SK-N-SH (cell line): ENCODE measurements around the gene CD81.

Source experiments
- CHD2 ChIP-seq: fragments of 150-350 bp; IDR thresholded peaks from 2 replicates; pipeline ENCODE4 v1.6.1; 2018; ENCODE audit warnings: low read length; ENCODE audit not compliant: partially characterized antibody
- CTCF ChIP-seq: fragments of 200-600 bp; sonication (generic); IDR thresholded peaks from 2 replicates; pipeline ENCODE4 v1.6.1; 2017; ENCODE audit warnings: antibody characterized with exemption, mild to moderate bottlenecking, moderate library complexity
- ELF1 ChIP-seq: IDR thresholded peaks from 2 replicates; pipeline ENCODE4 v1.4.0; 2012
- GABPA ChIP-seq: IDR thresholded peaks from 2 replicates; pipeline ENCODE4 v1.4.0; 2012; ENCODE audit warnings: low read depth, mild to moderate bottlenecking
- REST ChIP-seq: IDR thresholded peaks from 2 replicates; pipeline ENCODE4 v1.6.1; 2012; ENCODE audit warnings: mild to moderate bottlenecking, low read depth, low read length, moderate library complexity
- RFX5 ChIP-seq: IDR thresholded peaks from 2 replicates; pipeline ENCODE4 v1.6.1; 2012; ENCODE audit warnings: mild to moderate bottlenecking, improper control_type of control experiment, low read length
- RXRA ChIP-seq: IDR thresholded peaks from 2 replicates; pipeline ENCODE4 v1.4.0; 2012; ENCODE audit warnings: low read depth, mild to moderate bottlenecking, borderline replicate concordance
- SMC3 ChIP-seq: IDR thresholded peaks from 2 replicates; pipeline ENCODE4 v1.6.1; 2012; ENCODE audit warnings: low read depth, low read length, improper control_type of control experiment

DNA sequence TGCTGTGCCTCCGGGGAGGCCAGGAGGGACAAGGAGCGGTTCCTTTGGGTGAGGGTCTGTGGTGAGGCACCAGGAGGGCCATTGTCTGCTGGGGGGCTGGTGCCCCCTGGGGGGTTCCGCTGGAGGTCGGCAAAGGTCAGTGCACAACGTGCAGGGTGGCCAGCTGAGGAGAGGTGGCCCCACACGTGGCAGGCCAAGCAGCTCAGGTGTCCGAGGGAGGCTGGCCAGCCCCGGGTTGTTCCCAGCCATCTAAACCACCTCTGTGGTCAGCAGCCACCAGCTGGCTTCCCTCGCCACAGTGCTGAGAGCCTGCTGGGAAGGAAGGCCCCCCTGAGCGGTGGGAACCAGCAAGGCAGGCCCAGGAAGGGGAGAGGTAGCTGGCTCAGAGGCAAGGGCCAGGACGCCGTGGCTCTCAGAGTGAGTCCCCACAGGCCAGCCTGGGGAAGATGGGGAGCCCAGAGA lies 27.7 kb downstream of the CD81 start:
- TF ChIP-seq RXRA, result no peak
- no peak for TF ChIP-seq RFX5
- TF ChIP-seq CTCF, result no peak
- no peak for TF ChIP-seq CHD2
- no peak for TF ChIP-seq GABPA
- no peak for TF ChIP-seq REST
- no peak for TF ChIP-seq ELF1
- TF ChIP-seq SMC3, result no peak
